Measurements from ENCODE around the gene GNA15.
A peak's percentile ranks its signal among the peaks of the same experiment; 100 is the strongest.

Gene GNA15

GRCh38 chr19:3096902-3097326 lies 38.9 kb upstream of the GNA15 start:
- H4K20me1 ChIP-seq (ENCODE audit: insufficient read depth, low read length): peaks cover 67% of the 10 kb centered on the region
- peaks cover 74% of the 10 kb centered on the region for H3K79me2 ChIP-seq (ENCODE audit: insufficient read depth, low read length)
- no peaks in the 10 kb centered on the region for H3K9me3 ChIP-seq (ENCODE audit: insufficient read depth, low read length, severe bottlenecking)
- peaks cover 54% of the 10 kb centered on the region for H3K4me1 ChIP-seq (ENCODE audit: insufficient read depth, low read length)
- no peak for ATAC-seq (ENCODE audit: insufficient read depth, low read depth)
- no peaks in the 10 kb centered on the region; the same call in 1 of the 2 replicates for H3K36me3 ChIP-seq (ENCODE audit: insufficient read depth, low read length)
- peak overlapping the region; percentile 97 for H3K4me2 ChIP-seq (ENCODE audit: insufficient read depth, low read length)
- no peak overlapping the region; a peak in 1 of 4 replicates for H3K4me3 ChIP-seq (ENCODE audit: low read depth in 1 of 2, low read length in 2 of 2)
- peaks cover 4% of the 10 kb centered on the region for H3K27me3 ChIP-seq (ENCODE audit: insufficient read depth, low read length, poor library complexity)
- H3K9ac ChIP-seq (ENCODE audit: low read depth, low read length): peak overlapping the region; percentile 83
- no peak overlapping the region for H2AFZ ChIP-seq (ENCODE audit: low read depth, low read length)
- TF ChIP-seq EZH2 (IDR thresholded peaks at IDR 0.05; ENCODE audit: borderline replicate concordance, low read depth, low read length, severe bottlenecking): no peak
- TF ChIP-seq, protein P1, sequence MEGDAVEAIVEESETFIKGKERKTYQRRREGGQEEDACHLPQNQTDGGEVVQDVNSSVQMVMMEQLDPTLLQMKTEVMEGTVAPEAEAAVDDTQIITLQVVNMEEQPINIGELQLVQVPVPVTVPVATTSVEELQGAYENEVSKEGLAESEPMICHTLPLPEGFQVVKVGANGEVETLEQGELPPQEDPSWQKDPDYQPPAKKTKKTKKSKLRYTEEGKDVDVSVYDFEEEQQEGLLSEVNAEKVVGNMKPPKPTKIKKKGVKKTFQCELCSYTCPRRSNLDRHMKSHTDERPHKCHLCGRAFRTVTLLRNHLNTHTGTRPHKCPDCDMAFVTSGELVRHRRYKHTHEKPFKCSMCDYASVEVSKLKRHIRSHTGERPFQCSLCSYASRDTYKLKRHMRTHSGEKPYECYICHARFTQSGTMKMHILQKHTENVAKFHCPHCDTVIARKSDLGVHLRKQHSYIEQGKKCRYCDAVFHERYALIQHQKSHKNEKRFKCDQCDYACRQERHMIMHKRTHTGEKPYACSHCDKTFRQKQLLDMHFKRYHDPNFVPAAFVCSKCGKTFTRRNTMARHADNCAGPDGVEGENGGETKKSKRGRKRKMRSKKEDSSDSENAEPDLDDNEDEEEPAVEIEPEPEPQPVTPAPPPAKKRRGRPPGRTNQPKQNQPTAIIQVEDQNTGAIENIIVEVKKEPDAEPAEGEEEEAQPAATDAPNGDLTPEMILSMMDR (IDR thresholded peaks at IDR 0.05; ENCODE audit: borderline replicate concordance, extremely low read depth, low read length, poor library complexity, severe bottlenecking): no peak
- no peak overlapping the region for H3K27ac ChIP-seq (ENCODE audit: low read length)
- no peak for DNase-seq

- peak overlapping the region; percentile 97 for H3K4me2 ChIP-seq (ENCODE audit: insufficient read depth, low read length)
Measured at GRCh38 chr19:3097442-3097871, 38.4 kb upstream of the GNA15 start.

DNA sequence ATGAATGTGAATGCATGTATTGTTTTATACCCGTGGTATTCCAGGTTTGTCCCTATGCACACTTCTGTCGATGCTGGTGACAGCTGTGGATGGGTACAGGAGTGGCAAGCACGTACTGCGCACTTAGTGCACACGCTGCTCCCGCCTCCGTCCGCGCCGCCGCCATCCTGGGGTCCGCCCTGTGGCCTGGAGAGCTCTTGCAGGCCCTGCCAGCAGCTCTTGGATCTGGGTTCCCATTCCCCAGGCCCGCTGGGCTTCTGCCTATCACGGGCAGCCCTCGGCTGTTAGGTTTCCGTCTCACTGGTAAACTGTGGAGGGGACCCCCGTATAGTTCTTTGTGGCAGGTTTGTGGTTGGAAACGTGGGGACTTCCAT lies 37.7 kb upstream of the GNA15 start:
- ATAC-seq (ENCODE audit: insufficient read depth, low read depth) (no peak), DNase-seq (no peak)
- Histone ChIP-seq H3K9me3 (ENCODE audit: insufficient read depth, low read length, severe bottlenecking) (no peaks in the 10 kb centered on the region), H3K79me2 (ENCODE audit: insufficient read depth, low read length) (peaks cover 84% of the 10 kb centered on the region), H2AFZ (ENCODE audit: low read depth, low read length) (no peak overlapping the region), H3K9ac (ENCODE audit: low read depth, low read length) (no peak overlapping the region), H3K4me3 (ENCODE audit: low read depth in 1 of 2, low read length in 2 of 2) (no peak overlapping the region), H3K27ac (ENCODE audit: low read length) (no peak overlapping the region; the same call in 1 of the 2 replicates), H3K36me3 (ENCODE audit: insufficient read depth, low read length) (no peaks in the 10 kb centered on the region; the same call in 1 of the 2 replicates), H3K4me2 (ENCODE audit: insufficient read depth, low read length) (peak overlapping the region; percentile 36; the same call in 1 of the 2 replicates), H3K4me1 (ENCODE audit: insufficient read depth, low read length) (peaks cover 54% of the 10 kb centered on the region), H4K20me1 (ENCODE audit: insufficient read depth, low read length) (peaks cover 77% of the 10 kb centered on the region), H3K27me3 (ENCODE audit: insufficient read depth, low read length, poor library complexity) (peaks cover 4% of the 10 kb centered on the region)
- no peak for TF ChIP-seq EZH2 (IDR thresholded peaks at IDR 0.05; ENCODE audit: borderline replicate concordance, low read depth, low read length, severe bottlenecking)
- TF ChIP-seq, protein P1 (IDR thresholded peaks at IDR 0.05; ENCODE audit: borderline replicate concordance, extremely low read depth, low read length, poor library complexity, severe bottlenecking): no peak

More at GRCh38 chr19:3097442-3097871, 38.4 kb upstream of the GNA15 start:
- peaks cover 4% of the 10 kb centered on the region for H3K27me3 ChIP-seq (ENCODE audit: insufficient read depth, low read length, poor library complexity)
- H3K9ac ChIP-seq (ENCODE audit: low read depth, low read length): peak overlapping the region; percentile 83; the same call in 1 of the 2 replicates
- H3K27ac ChIP-seq (ENCODE audit: low read length): no peak overlapping the region
- H3K36me3 ChIP-seq (ENCODE audit: insufficient read depth, low read length): no peaks in the 10 kb centered on the region; the same call in 1 of the 2 replicates
- peaks cover 80% of the 10 kb centered on the region for H3K79me2 ChIP-seq (ENCODE audit: insufficient read depth, low read length)
- no peak overlapping the region for H2AFZ ChIP-seq (ENCODE audit: low read depth, low read length)
- H4K20me1 ChIP-seq (ENCODE audit: insufficient read depth, low read length): peaks cover 73% of the 10 kb centered on the region
- TF ChIP-seq EZH2 (IDR thresholded peaks at IDR 0.05; ENCODE audit: borderline replicate concordance, low read depth, low read length, severe bottlenecking): no peak
- TF ChIP-seq, protein P1 (IDR thresholded peaks at IDR 0.05; ENCODE audit: borderline replicate concordance, extremely low read depth, low read length, poor library complexity, severe bottlenecking): no peak
- no peak for ATAC-seq (ENCODE audit: insufficient read depth, low read depth)
- no peak overlapping the region for H3K4me3 ChIP-seq (ENCODE audit: low read depth in 1 of 2, low read length in 2 of 2)
- no peaks in the 10 kb centered on the region for H3K9me3 ChIP-seq (ENCODE audit: insufficient read depth, low read length, severe bottlenecking)
- no peak for DNase-seq
- peaks cover 54% of the 10 kb centered on the region for H3K4me1 ChIP-seq (ENCODE audit: insufficient read depth, low read length)
